Measurements from ENCODE around the gene EDN3.

EDN3 gene

GRCh38 chr20:59359906-59360725 is 59.7 kb downstream of the EDN3 start:
- Histone ChIP-seq H3K27ac (ENCODE audit: low read depth, low read length) (no peak overlapping the region), H2BK12ac (ENCODE audit: low read length) (no peak overlapping the region), H3K9me3 (ENCODE audit: insufficient read depth, low read depth, low read length) (peaks cover 3% of the 10 kb centered on the region), H2AFZ (ENCODE audit: insufficient read depth, low read length, poor library complexity) (no peak overlapping the region), H3K79me2 (ENCODE audit: control insufficient read depth, insufficient read depth, low read length, poor library complexity) (no peaks in the 10 kb centered on the region), H3K4me2 (ENCODE audit: low read length) (no peak overlapping the region), H3K14ac (ENCODE audit: low read length) (no peak overlapping the region), H2AK5ac (ENCODE audit: low read length) (no peak overlapping the region), H3K4me3 (ENCODE audit: low read depth, low read length) (no peak overlapping the region), H3K4ac (ENCODE audit: low read depth, low read length) (no peak overlapping the region), H3K4me1 (ENCODE audit: control insufficient read depth in 1 of 2, insufficient read depth in 2 of 2, low read length in 2 of 2) (no peaks in the 10 kb centered on the region), H2BK120ac (ENCODE audit: insufficient read depth, low read length, poor library complexity) (no peak overlapping the region), H2BK5ac (ENCODE audit: low read depth, low read length, poor library complexity) (no peak overlapping the region), H4K8ac (ENCODE audit: low read depth, low read length) (no peak overlapping the region), H3K23ac (ENCODE audit: low read length) (no peak overlapping the region), H3K18ac (ENCODE audit: low read length) (no peak overlapping the region), H4K91ac (ENCODE audit: low read depth, low read length) (no peak overlapping the region), H4K12ac (ENCODE audit: low read depth, low read length) (no peak overlapping the region), H3K79me1 (ENCODE audit: low read length) (no peaks in the 10 kb centered on the region), H3K27me3 (ENCODE audit: insufficient read depth, low read length) (no peaks in the 10 kb centered on the region), H3K36me3 (ENCODE audit: control insufficient read depth in 1 of 2, insufficient read depth in 2 of 2, low read length in 2 of 2) (no peaks in the 10 kb centered on the region), H3K9ac (ENCODE audit: low read length) (no peak overlapping the region)
- no peak for DNase-seq
- WGBS (ENCODE audit: extremely low coverage, insufficient coverage, insufficient read length), result no CpG with 5 or more reads among the region's 15 CpGs

- Histone ChIP-seq H3K23ac (ENCODE audit: low read length) (no peak overlapping the region), H2AK5ac (ENCODE audit: low read length) (no peak overlapping the region), H3K4me2 (ENCODE audit: low read length) (no peak overlapping the region), H3K14ac (ENCODE audit: low read length) (no peak overlapping the region), H3K4me3 (ENCODE audit: low read depth, low read length) (no peak overlapping the region), H3K27ac (ENCODE audit: low read depth, low read length) (no peak overlapping the region), H3K9me3 (ENCODE audit: insufficient read depth, low read depth, low read length) (peaks cover 4% of the 10 kb centered on the region), H3K79me1 (ENCODE audit: low read length) (no peaks in the 10 kb centered on the region), H3K27me3 (ENCODE audit: insufficient read depth, low read length) (no peaks in the 10 kb centered on the region), H3K79me2 (ENCODE audit: control insufficient read depth, insufficient read depth, low read length, poor library complexity) (no peaks in the 10 kb centered on the region), H3K4me1 (ENCODE audit: control insufficient read depth in 1 of 2, insufficient read depth in 2 of 2, low read length in 2 of 2) (no peaks in the 10 kb centered on the region), H2BK5ac (ENCODE audit: low read depth, low read length, poor library complexity) (no peak overlapping the region), H3K9ac (ENCODE audit: low read length) (no peak overlapping the region), H2BK12ac (ENCODE audit: low read length) (no peak overlapping the region), H4K8ac (ENCODE audit: low read depth, low read length) (no peak overlapping the region), H2AFZ (ENCODE audit: insufficient read depth, low read length, poor library complexity) (no peak overlapping the region), H4K91ac (ENCODE audit: low read depth, low read length) (no peak overlapping the region), H3K18ac (ENCODE audit: low read length) (no peak overlapping the region), H3K4ac (ENCODE audit: low read depth, low read length) (no peak overlapping the region), H3K36me3 (ENCODE audit: control insufficient read depth in 1 of 2, insufficient read depth in 2 of 2, low read length in 2 of 2) (no peaks in the 10 kb centered on the region), H4K12ac (ENCODE audit: low read depth, low read length) (no peak overlapping the region), H2BK120ac (ENCODE audit: insufficient read depth, low read length, poor library complexity) (no peak overlapping the region)
- WGBS (ENCODE audit: extremely low coverage, insufficient coverage, insufficient read length), result no CpG with 5 or more reads among the region's 4 CpGs
- no peak for DNase-seq
These were observed 60.5 kb downstream of the EDN3 start for GRCh38 chr20:59360934-59361333.

GRCh38 chr20:59361411-59361810 is 61.0 kb downstream of the EDN3 start:
- Histone ChIP-seq H3K27me3 (ENCODE audit: insufficient read depth, low read length) (no peaks in the 10 kb centered on the region), H3K18ac (ENCODE audit: low read length) (no peak overlapping the region), H2AK5ac (ENCODE audit: low read length) (no peak overlapping the region), H2BK120ac (ENCODE audit: insufficient read depth, low read length, poor library complexity) (no peak overlapping the region), H4K12ac (ENCODE audit: low read depth, low read length) (no peak overlapping the region), H3K79me2 (ENCODE audit: control insufficient read depth, insufficient read depth, low read length, poor library complexity) (no peaks in the 10 kb centered on the region), H3K4me1 (ENCODE audit: control insufficient read depth in 1 of 2, insufficient read depth in 2 of 2, low read length in 2 of 2) (no peaks in the 10 kb centered on the region), H3K9me3 (ENCODE audit: insufficient read depth, low read depth, low read length) (peaks cover 4% of the 10 kb centered on the region), H2BK5ac (ENCODE audit: low read depth, low read length, poor library complexity) (no peak overlapping the region), H3K14ac (ENCODE audit: low read length) (no peak overlapping the region), H3K9ac (ENCODE audit: low read length) (no peak overlapping the region), H2BK12ac (ENCODE audit: low read length) (no peak overlapping the region), H3K79me1 (ENCODE audit: low read length) (no peaks in the 10 kb centered on the region), H2AFZ (ENCODE audit: insufficient read depth, low read length, poor library complexity) (no peak overlapping the region), H4K8ac (ENCODE audit: low read depth, low read length) (no peak overlapping the region), H3K23ac (ENCODE audit: low read length) (no peak overlapping the region), H3K27ac (ENCODE audit: low read depth, low read length) (no peak overlapping the region), H3K4me2 (ENCODE audit: low read length) (no peak overlapping the region), H3K4me3 (ENCODE audit: low read depth, low read length) (no peak overlapping the region), H3K4ac (ENCODE audit: low read depth, low read length) (no peak overlapping the region), H4K91ac (ENCODE audit: low read depth, low read length) (no peak overlapping the region), H3K36me3 (ENCODE audit: control insufficient read depth in 1 of 2, insufficient read depth in 2 of 2, low read length in 2 of 2) (no peaks in the 10 kb centered on the region)
- no peak for DNase-seq
- no CpG with 5 or more reads among the region's 5 CpGs for WGBS (ENCODE audit: extremely low coverage, insufficient coverage, insufficient read length)

DNA sequence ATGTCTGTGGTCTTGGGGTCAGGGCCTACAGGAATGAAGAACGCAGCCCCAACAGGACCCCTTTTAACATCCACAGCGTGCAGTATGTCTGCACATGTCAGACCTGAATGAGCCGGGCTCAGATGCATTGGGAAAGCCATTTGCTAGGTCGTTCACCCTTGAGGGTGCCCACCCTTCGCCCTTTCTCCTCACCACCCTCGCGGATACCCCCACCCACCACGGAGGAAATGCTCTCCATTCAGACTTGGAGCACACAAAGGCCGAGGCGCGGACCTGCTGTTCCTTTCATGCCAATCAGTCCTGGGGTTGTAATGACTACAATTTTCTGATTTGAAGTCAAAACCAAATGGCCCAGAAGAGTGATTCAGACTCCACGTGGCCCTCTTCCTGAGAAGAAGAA is 62.7 kb downstream of the EDN3 start:
- Histone ChIP-seq H3K18ac (ENCODE audit: low read length) (no peak overlapping the region), H3K27me3 (ENCODE audit: insufficient read depth, low read length) (no peaks in the 10 kb centered on the region), H3K14ac (ENCODE audit: low read length) (no peak overlapping the region), H3K9ac (ENCODE audit: low read length) (no peak overlapping the region), H3K27ac (ENCODE audit: low read depth, low read length) (no peak overlapping the region), H3K4me2 (ENCODE audit: low read length) (no peak overlapping the region), H3K79me1 (ENCODE audit: low read length) (no peaks in the 10 kb centered on the region), H2BK120ac (ENCODE audit: insufficient read depth, low read length, poor library complexity) (no peak overlapping the region), H3K36me3 (ENCODE audit: control insufficient read depth in 1 of 2, insufficient read depth in 2 of 2, low read length in 2 of 2) (no peaks in the 10 kb centered on the region), H2BK5ac (ENCODE audit: low read depth, low read length, poor library complexity) (no peak overlapping the region), H3K9me3 (ENCODE audit: insufficient read depth, low read depth, low read length) (peaks cover 2% of the 10 kb centered on the region), H3K4ac (ENCODE audit: low read depth, low read length) (no peak overlapping the region), H4K12ac (ENCODE audit: low read depth, low read length) (no peak overlapping the region), H3K4me1 (ENCODE audit: control insufficient read depth in 1 of 2, insufficient read depth in 2 of 2, low read length in 2 of 2) (no peaks in the 10 kb centered on the region), H3K79me2 (ENCODE audit: control insufficient read depth, insufficient read depth, low read length, poor library complexity) (no peaks in the 10 kb centered on the region), H4K8ac (ENCODE audit: low read depth, low read length) (no peak overlapping the region), H2AK5ac (ENCODE audit: low read length) (no peak overlapping the region), H3K4me3 (ENCODE audit: low read depth, low read length) (no peak overlapping the region), H4K91ac (ENCODE audit: low read depth, low read length) (no peak overlapping the region), H2BK12ac (ENCODE audit: low read length) (no peak overlapping the region), H2AFZ (ENCODE audit: insufficient read depth, low read length, poor library complexity) (no peak overlapping the region), H3K23ac (ENCODE audit: low read length) (no peak overlapping the region)
- no peak for DNase-seq
- WGBS (ENCODE audit: extremely low coverage, insufficient coverage, insufficient read length), result no CpG with 5 or more reads among the region's 12 CpGs
